GM21360 (cell line): Measurements from ENCODE around the gene ASB6.
"Not testable (repeated sequence)": the region's sequence is repeated elsewhere in the genome, so short reads cannot be mapped to it uniquely, and the experiment has no call there.

Source experiments
- ATAC-seq: cut with Tn5 transposase; IDR thresholded peaks from one replicate; pipeline ENCODE4 v1.9.1; 2021; ENCODE audit warnings: mild to moderate bottlenecking, moderate library complexity; ENCODE audit not compliant: unreplicated experiment

The ASB6 gene

GRCh38 chr9:129609486-129610212, 32.3 kb downstream of the ASB6 start:
- no peak for ATAC-seq

- no peak for ATAC-seq
Observed at GRCh38 chr9:129608561-129609481, 33.1 kb downstream of the ASB6 start.

GRCh38 chr9:129607027-129607387, 34.9 kb downstream of the ASB6 start:
- ATAC-seq = no peak

- ATAC-seq = no peak
Observed at GRCh38 chr9:129606161-129607026, 35.6 kb downstream of the ASB6 start.

- ATAC-seq = no peak
Observed at GRCh38 chr9:129604766-129605163, 37.2 kb downstream of the ASB6 start.

GRCh38 chr9:129604056-129604765, 37.7 kb downstream of the ASB6 start:
- ATAC-seq = no peak

GRCh38 chr9:129602598-129603415, 39.1 kb downstream of the ASB6 start:
- ATAC-seq = no peak

- no peak for ATAC-seq
Observed at GRCh38 chr9:129601082-129601674, 40.8 kb downstream of the ASB6 start.

- ATAC-seq = no peak
Observed at GRCh38 chr9:129598089-129598596, 43.8 kb downstream of the ASB6 start.

- no peak for ATAC-seq
Observed at GRCh38 chr9:129597355-129598088, 44.4 kb downstream of the ASB6 start.

- no peak for ATAC-seq
Observed at GRCh38 chr9:129596541-129597331, 45.2 kb downstream of the ASB6 start.

- ATAC-seq = no peak
Observed at GRCh38 chr9:129595903-129596540, 45.9 kb downstream of the ASB6 start.

GRCh38 chr9:129595311-129595741, 46.6 kb downstream of the ASB6 start:
- no peak for ATAC-seq

GRCh38 chr9:129594632-129595031, 47.3 kb downstream of the ASB6 start:
- ATAC-seq = no peak

GRCh38 chr9:129592790-129593189, 49.2 kb downstream of the ASB6 start:
- not testable (repeated sequence) for ATAC-seq

GRCh38 chr9:129591916-129592315, 50.0 kb downstream of the ASB6 start:
- no peak for ATAC-seq

GRCh38 chr9:129590466-129590865, 51.5 kb downstream of the ASB6 start:
- ATAC-seq = no peak
